Loucy (cell line): ENCODE results near the gene STON1.

Experiments used
- CTCF ChIP-seq: fragments of 200-600 bp; sonication (generic); conservative IDR thresholded peaks from 2 replicates; pipeline ENCODE4 v1.5.1; 2014; ENCODE audit warnings: mild to moderate bottlenecking, antibody characterized with exemption, low read length
- EZH2phosphoT487 ChIP-seq: fragments of 200-600 bp; IDR thresholded peaks from 2 replicates; pipeline ENCODE4 v1.6.1; 2018; ENCODE audit warnings: antibody characterized with exemption, mild to moderate bottlenecking, moderate library complexity, borderline replicate concordance

DNA sequence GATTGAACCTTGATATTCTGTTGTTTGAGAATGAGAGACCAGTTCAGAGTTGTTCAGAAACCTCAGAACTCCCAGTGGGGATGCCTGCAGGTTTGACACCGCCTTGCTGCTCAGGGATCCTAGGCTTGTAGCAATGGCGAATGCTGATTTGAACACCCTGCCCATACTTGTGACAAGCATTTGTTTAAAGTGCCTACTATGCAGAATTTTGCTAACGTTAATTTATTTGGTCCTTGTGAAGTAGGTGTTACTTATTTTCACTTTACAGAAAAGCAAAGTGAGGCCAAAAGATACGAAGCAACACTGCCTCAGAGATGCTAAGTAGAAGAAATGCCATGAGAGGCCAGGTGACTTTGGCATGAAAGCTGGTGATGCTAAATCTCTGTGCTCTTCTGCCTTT, 32.3 kb downstream of the STON1 start:
- TF ChIP-seq CTCF (no peak), EZH2phosphoT487 (no peak)
